ENCODE data around the gene URB2. TPM values are rescaled to one million over a fixed set of nuclear protein-coding genes. Genes with fewer than 3 reads are reported as not detected.

Gene URB2
- total RNA-seq, 1 experiment from 2014 or later, result 21.9 TPM

DNA sequence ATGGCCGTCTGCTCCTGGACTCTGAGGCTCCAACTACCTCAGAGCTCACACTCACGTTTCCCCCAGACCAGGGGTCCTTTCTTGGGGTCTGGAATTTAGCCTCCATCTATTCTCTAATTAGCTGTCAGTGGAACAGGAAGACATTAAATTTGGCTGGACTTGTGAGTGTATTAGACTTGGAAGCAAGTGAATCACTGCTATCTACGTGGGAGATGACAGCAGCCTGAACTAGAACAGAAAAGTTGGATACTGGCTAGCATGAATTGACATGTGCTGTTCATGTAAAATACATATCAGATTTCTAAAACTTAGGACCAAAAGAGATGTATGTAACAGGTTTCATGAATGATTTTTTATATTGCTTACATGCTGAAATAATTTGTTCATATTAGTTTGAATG, 28.2 kb upstream of the URB2 start:
- ChIA-PET CTCF (no interaction called here), POLR2A (no interaction called here)
- H3K4me3 ChIP-seq (ENCODE audit: low read depth in 2 of 2, low read length in 2 of 2), result no peak overlapping the region
- H3K9me3 ChIP-seq (ENCODE audit: control insufficient read depth, insufficient read depth, low read depth, low read length), result no peaks in the 10 kb centered on the region
- H3K36me3 ChIP-seq (ENCODE audit: control insufficient read depth, insufficient read depth, low read length), result peaks cover 17% of the 10 kb centered on the region
- no peak for ATAC-seq
- H3K4me1 ChIP-seq (ENCODE audit: control insufficient read depth, insufficient read depth, low read length), result no peaks in the 10 kb centered on the region
- no TSS peak for BruUV-seq (replicated peaks)
- H3K27ac ChIP-seq (ENCODE audit: low read length), result no peak overlapping the region
- intact Hi-C loops (cut with micrococcal nuclease; ENCODE audit: unreplicated experiment) (no loop called here), in situ Hi-C loops (cut with HindIII; ENCODE audit: low pct_unique_long_range_greater_than_20kb, low sequenced_read_pairs) (no loop called here)
- H3K27me3 ChIP-seq (ENCODE audit: control insufficient read depth, insufficient read depth, low read length), result no peaks in the 10 kb centered on the region
- TF ChIP-seq, protein P1, sequence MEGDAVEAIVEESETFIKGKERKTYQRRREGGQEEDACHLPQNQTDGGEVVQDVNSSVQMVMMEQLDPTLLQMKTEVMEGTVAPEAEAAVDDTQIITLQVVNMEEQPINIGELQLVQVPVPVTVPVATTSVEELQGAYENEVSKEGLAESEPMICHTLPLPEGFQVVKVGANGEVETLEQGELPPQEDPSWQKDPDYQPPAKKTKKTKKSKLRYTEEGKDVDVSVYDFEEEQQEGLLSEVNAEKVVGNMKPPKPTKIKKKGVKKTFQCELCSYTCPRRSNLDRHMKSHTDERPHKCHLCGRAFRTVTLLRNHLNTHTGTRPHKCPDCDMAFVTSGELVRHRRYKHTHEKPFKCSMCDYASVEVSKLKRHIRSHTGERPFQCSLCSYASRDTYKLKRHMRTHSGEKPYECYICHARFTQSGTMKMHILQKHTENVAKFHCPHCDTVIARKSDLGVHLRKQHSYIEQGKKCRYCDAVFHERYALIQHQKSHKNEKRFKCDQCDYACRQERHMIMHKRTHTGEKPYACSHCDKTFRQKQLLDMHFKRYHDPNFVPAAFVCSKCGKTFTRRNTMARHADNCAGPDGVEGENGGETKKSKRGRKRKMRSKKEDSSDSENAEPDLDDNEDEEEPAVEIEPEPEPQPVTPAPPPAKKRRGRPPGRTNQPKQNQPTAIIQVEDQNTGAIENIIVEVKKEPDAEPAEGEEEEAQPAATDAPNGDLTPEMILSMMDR (IDR thresholded peaks at IDR 0.05), result no peak
- TF ChIP-seq REST (IDR thresholded peaks at IDR 0.05; ENCODE audit: insufficient read depth in 1 of 2, low read depth in 2 of 2, low read length in 1 of 2), result no peak
- no peak for TF ChIP-seq SIN3A (IDR thresholded peaks at IDR 0.05; ENCODE audit: borderline replicate concordance, insufficient read depth, low read depth, low read length)
- TF ChIP-seq POLR2AphosphoS5 (IDR thresholded peaks at IDR 0.05; ENCODE audit: low read depth, low read length), result no peak
- no peak for TF ChIP-seq TCF7L2 (IDR thresholded peaks at IDR 0.05; ENCODE audit: low read depth, low read length)
- DNase-seq (ENCODE audit: low read depth, low spot score), result no peak

DNA sequence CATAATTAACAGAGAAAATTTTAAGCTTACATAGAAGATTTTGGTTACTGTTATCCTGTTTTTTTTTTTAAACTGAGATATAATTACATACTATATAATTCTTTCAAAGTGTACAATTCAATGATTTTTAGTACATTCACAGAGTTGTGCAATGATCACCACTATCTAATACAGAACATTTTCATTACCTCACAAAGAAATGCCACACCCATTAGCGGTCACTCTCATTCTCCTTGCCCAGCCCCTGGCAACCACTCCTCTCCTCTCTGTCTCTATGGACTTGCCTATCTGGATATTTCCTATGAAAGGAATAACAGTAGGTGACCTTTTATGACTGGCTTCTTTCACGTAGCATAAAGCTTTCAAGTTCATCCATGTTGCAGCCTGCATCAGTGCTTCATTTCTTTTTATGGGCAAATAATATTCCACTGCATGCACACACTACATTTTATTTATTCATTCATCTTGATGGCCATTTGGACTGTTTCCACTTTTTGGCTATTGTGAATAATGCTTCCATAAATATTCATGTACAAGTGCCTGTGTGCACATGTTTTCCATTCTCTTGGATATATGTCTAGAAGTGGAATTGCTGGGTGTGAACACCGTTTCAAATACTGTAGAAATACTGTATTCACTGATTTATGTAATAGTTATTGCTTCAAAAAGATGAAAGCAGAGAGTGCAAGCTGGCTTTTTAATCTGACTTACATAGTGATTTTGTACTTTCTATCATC, 26.7 kb upstream of the URB2 start:
- Histone ChIP-seq H3K4me3 (ENCODE audit: low read depth in 2 of 2, low read length in 2 of 2) (no peak overlapping the region), H3K4me1 (ENCODE audit: control insufficient read depth, insufficient read depth, low read length) (no peaks in the 10 kb centered on the region), H3K27me3 (ENCODE audit: control insufficient read depth, insufficient read depth, low read length) (no peaks in the 10 kb centered on the region), H3K27ac (ENCODE audit: low read length) (no peak overlapping the region), H3K9me3 (ENCODE audit: control insufficient read depth, insufficient read depth, low read depth, low read length) (no peaks in the 10 kb centered on the region), H3K36me3 (ENCODE audit: control insufficient read depth, insufficient read depth, low read length) (peaks cover 18% of the 10 kb centered on the region)
- BruUV-seq (replicated peaks), result TSS peak; percentile 34
- intact Hi-C loops (cut with micrococcal nuclease; ENCODE audit: unreplicated experiment), result no loop called here
- POLR2A ChIA-PET, result no interaction called here
- in situ Hi-C loops (cut with HindIII; ENCODE audit: low pct_unique_long_range_greater_than_20kb, low sequenced_read_pairs), result no loop called here
- CTCF ChIA-PET, result interaction anchor here (0.7 kb wide), 1 partner anchor 42 kb away, joined by 3 read pairs; no protein-coding TSS in a partner anchor
- DNase-seq (ENCODE audit: low read depth, low spot score), result no peak
- TF ChIP-seq POLR2AphosphoS5 (IDR thresholded peaks at IDR 0.05; ENCODE audit: low read depth, low read length) (no peak), SIN3A (IDR thresholded peaks at IDR 0.05; ENCODE audit: borderline replicate concordance, insufficient read depth, low read depth, low read length) (no peak), TCF7L2 (IDR thresholded peaks at IDR 0.05; ENCODE audit: low read depth, low read length) (no peak), REST (IDR thresholded peaks at IDR 0.05; ENCODE audit: insufficient read depth in 1 of 2, low read depth in 2 of 2, low read length in 1 of 2) (no peak)
- TF ChIP-seq, protein P1 (IDR thresholded peaks at IDR 0.05), result no peak
- ATAC-seq, result no peak

All from Panc1 (cell line).